ENCODE data around the gene TMEM52.
"Not testable (repeated sequence)": the region's sequence is repeated elsewhere in the genome, so short reads cannot be mapped to it uniquely, and the experiment has no call there.

The TMEM52 gene

DNA sequence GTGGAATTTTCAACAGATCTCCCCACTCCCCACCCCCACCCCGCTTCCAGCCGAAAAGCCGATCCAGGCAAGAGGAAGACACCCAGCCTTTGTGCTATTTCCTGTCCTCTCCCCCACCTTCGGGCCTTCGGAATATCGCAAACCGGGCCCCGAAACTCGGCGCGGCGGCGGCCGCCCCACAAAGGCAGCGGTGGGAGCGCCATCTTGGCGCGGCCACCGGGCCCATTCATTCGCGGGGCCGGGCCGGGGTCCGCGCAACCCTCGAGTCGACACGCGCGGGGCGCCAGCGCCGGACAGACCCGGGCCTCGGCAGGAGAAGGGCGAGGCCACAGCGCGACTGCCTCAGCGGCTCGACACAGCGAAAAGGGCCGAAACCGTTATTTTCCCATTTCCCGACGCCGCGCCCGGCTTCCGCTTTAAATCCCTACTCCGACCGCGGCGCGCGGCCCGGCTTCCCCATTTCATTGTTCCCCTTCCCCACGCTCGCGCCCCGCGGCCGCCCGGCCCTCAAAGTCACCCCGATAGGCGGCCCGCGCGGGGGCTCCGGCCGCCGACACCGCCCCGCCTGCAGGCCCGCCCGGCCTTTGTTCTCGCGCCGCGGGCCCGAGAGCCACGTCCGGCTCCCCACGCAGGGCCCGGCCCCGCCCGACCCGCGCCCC is 29.1 kb downstream of the TMEM52 start:
- H4K20me1 ChIP-seq (ENCODE audit: insufficient read depth, low read length) = peaks cover 44% of the 10 kb centered on the region
- peak overlapping the region; percentile 89 for H3K27ac ChIP-seq (ENCODE audit: low read length)
- H3K4me3 ChIP-seq (ENCODE audit: low read depth in 1 of 2, low read length in 2 of 2) = peak overlapping the region; percentile 79 to 87
- DNase-seq (peak; percentile 59), ATAC-seq (ENCODE audit: insufficient read depth, low read depth) (peak; percentile 8; the same call in 1 of the 3 replicates)
- no peaks in the 10 kb centered on the region for H3K36me3 ChIP-seq (ENCODE audit: insufficient read depth, low read length)
- peaks cover 45% of the 10 kb centered on the region for H3K4me1 ChIP-seq (ENCODE audit: insufficient read depth, low read length)
- peak overlapping the region; percentile 85 for H3K4me2 ChIP-seq (ENCODE audit: insufficient read depth, low read length)
- no peaks in the 10 kb centered on the region for H3K9me3 ChIP-seq (ENCODE audit: insufficient read depth, low read length, severe bottlenecking)
- H3K27me3 ChIP-seq (ENCODE audit: insufficient read depth, low read length, poor library complexity) = no peaks in the 10 kb centered on the region
- peaks cover 72% of the 10 kb centered on the region for H3K79me2 ChIP-seq (ENCODE audit: insufficient read depth, low read length)
- H2AFZ ChIP-seq (ENCODE audit: low read depth, low read length) = peak overlapping the region; percentile 52
- TF ChIP-seq, protein P1, sequence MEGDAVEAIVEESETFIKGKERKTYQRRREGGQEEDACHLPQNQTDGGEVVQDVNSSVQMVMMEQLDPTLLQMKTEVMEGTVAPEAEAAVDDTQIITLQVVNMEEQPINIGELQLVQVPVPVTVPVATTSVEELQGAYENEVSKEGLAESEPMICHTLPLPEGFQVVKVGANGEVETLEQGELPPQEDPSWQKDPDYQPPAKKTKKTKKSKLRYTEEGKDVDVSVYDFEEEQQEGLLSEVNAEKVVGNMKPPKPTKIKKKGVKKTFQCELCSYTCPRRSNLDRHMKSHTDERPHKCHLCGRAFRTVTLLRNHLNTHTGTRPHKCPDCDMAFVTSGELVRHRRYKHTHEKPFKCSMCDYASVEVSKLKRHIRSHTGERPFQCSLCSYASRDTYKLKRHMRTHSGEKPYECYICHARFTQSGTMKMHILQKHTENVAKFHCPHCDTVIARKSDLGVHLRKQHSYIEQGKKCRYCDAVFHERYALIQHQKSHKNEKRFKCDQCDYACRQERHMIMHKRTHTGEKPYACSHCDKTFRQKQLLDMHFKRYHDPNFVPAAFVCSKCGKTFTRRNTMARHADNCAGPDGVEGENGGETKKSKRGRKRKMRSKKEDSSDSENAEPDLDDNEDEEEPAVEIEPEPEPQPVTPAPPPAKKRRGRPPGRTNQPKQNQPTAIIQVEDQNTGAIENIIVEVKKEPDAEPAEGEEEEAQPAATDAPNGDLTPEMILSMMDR (IDR thresholded peaks at IDR 0.05; ENCODE audit: borderline replicate concordance, extremely low read depth, low read length, poor library complexity, severe bottlenecking) = no peak
- no peak for TF ChIP-seq EZH2 (IDR thresholded peaks at IDR 0.05; ENCODE audit: borderline replicate concordance, low read depth, low read length, severe bottlenecking)
- peak overlapping the region; percentile 95 for H3K9ac ChIP-seq (ENCODE audit: low read depth, low read length)

DNA sequence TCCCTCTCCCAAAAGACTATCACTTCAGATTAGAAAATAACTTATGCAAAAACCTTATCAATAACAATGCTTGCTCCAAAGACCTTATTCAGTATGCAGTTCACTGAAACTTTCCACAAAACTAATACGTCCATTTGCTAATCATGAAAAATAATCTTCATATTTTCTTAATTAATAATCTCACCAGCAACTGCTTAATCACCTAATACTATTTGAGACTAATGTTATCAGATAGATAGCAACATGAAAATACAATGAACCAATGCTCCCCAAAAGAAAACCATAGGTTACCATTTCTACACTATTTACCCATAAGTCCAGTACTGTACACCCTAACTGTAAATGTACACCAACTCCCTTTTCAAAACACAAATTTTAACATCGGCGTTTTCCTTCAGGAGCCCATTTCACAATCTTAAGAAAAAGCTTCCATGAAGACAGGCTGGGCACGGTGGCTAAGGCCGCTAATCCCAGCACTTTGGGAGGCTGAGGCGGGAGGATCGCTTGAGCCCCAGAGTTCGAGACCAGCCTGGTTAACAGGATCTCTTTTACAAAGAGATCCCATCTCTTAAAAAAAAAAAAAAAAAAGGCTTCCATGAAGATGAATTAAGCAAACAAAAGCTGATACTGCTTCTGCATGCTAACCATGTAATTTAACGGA is 29.9 kb downstream of the TMEM52 start:
- DNase-seq (no peak), ATAC-seq (ENCODE audit: insufficient read depth, low read depth) (no peak)
- peaks cover 50% of the 10 kb centered on the region for H4K20me1 ChIP-seq (ENCODE audit: insufficient read depth, low read length)
- no peaks in the 10 kb centered on the region for H3K9me3 ChIP-seq (ENCODE audit: insufficient read depth, low read length, severe bottlenecking)
- H3K9ac ChIP-seq (ENCODE audit: low read depth, low read length) = peak overlapping the region; percentile 95
- H3K4me3 ChIP-seq (ENCODE audit: low read depth in 1 of 2, low read length in 2 of 2) = peak overlapping the region; percentile 79 to 87
- peaks cover 45% of the 10 kb centered on the region for H3K4me1 ChIP-seq (ENCODE audit: insufficient read depth, low read length)
- H3K4me2 ChIP-seq (ENCODE audit: insufficient read depth, low read length) = peak overlapping the region; percentile 85
- H2AFZ ChIP-seq (ENCODE audit: low read depth, low read length) = no peak overlapping the region
- peaks cover 4% of the 10 kb centered on the region; the same call in 1 of the 2 replicates for H3K36me3 ChIP-seq (ENCODE audit: insufficient read depth, low read length)
- no peaks in the 10 kb centered on the region for H3K27me3 ChIP-seq (ENCODE audit: insufficient read depth, low read length, poor library complexity)
- TF ChIP-seq, protein P1 (IDR thresholded peaks at IDR 0.05; ENCODE audit: borderline replicate concordance, extremely low read depth, low read length, poor library complexity, severe bottlenecking) = no peak
- no peak for TF ChIP-seq EZH2 (IDR thresholded peaks at IDR 0.05; ENCODE audit: borderline replicate concordance, low read depth, low read length, severe bottlenecking)
- peaks cover 79% of the 10 kb centered on the region for H3K79me2 ChIP-seq (ENCODE audit: insufficient read depth, low read length)
- peak overlapping the region; percentile 89 for H3K27ac ChIP-seq (ENCODE audit: low read length)

DNA sequence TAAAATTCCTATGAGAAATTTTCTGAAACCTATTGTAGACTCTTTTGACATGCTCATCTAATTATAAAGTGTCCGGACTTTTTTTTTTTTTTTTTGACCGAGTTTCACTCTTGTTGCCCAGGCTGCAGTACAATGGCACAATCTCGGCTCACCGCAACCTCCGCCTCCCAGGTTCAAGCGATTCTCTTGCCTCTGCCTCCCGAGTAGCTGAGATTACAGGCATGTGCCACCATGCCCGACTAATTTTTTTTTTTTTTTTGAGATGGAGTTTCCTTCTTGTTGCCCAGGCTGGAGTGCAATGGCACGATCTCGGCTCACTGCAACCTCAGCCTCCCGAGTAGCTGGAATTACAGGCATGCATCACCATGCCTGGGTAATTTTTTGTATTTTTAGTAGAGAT is 35.2 kb downstream of the TMEM52 start:
- H2AFZ ChIP-seq (ENCODE audit: low read depth, low read length); DNase-seq; H3K27me3 ChIP-seq (ENCODE audit: insufficient read depth, low read length, poor library complexity); H3K4me2 ChIP-seq (ENCODE audit: insufficient read depth, low read length); H3K9me3 ChIP-seq (ENCODE audit: insufficient read depth, low read length, severe bottlenecking); H3K27ac ChIP-seq (ENCODE audit: low read length); ATAC-seq (ENCODE audit: insufficient read depth, low read depth); H3K9ac ChIP-seq (ENCODE audit: low read depth, low read length); H3K4me3 ChIP-seq (ENCODE audit: low read depth in 1 of 2, low read length in 2 of 2): not testable (repeated sequence)
- Histone ChIP-seq H3K79me2 (ENCODE audit: insufficient read depth, low read length) (peaks cover 100% of the 10 kb centered on the region), H4K20me1 (ENCODE audit: insufficient read depth, low read length) (peaks cover 84% of the 10 kb centered on the region), H3K36me3 (ENCODE audit: insufficient read depth, low read length) (peaks cover 26% of the 10 kb centered on the region), H3K4me1 (ENCODE audit: insufficient read depth, low read length) (peaks cover 30% of the 10 kb centered on the region)

DNA sequence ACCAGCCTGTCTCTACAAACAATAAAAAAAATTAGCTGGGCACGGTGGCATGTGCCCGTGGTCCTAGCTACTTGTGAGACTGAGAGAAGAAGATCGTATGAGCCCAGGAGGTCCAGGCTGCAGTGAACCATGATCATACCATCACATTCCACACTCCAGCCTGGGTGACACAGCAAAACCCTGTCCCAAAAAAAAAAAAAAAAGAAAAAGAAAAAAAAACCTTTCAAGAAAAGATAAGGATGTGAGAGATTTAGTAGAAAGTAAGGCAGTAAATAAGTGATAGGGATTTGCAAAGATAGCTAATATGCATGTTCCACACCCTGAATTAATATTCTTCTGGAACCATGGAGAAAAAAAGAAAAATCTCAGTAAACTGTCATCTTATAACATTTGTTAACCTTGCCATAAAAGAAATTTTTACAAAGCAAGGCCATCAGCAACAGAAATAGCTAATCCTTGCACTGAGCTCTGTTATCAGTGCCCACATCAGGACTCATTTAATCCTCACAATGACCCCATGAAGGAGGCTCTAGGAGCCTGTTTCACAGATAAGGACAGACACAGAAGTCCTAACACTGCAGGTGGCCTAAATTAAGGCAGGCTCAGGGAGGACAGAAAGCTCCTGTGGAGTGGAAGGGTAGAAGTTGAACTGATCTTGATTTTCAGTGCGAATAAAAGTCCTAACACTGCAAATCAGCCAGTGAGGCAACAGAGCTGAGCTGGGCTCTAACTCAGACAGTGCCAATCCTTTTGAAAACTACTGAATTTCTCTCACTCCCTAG is 35.8 kb downstream of the TMEM52 start:
- ATAC-seq (ENCODE audit: insufficient read depth, low read depth) (no peak), DNase-seq (no peak)
- H3K36me3 ChIP-seq (ENCODE audit: insufficient read depth, low read length) = peaks cover 33% of the 10 kb centered on the region
- no peak overlapping the region for H3K27ac ChIP-seq (ENCODE audit: low read length)
- H3K9me3 ChIP-seq (ENCODE audit: insufficient read depth, low read length, severe bottlenecking) = no peaks in the 10 kb centered on the region
- H3K4me1 ChIP-seq (ENCODE audit: insufficient read depth, low read length) = peaks cover 24% of the 10 kb centered on the region
- no peak overlapping the region for H3K4me3 ChIP-seq (ENCODE audit: low read depth in 1 of 2, low read length in 2 of 2)
- peaks cover 84% of the 10 kb centered on the region for H4K20me1 ChIP-seq (ENCODE audit: insufficient read depth, low read length)
- no peak overlapping the region for H2AFZ ChIP-seq (ENCODE audit: low read depth, low read length)
- H3K27me3 ChIP-seq (ENCODE audit: insufficient read depth, low read length, poor library complexity) = no peaks in the 10 kb centered on the region
- H3K9ac ChIP-seq (ENCODE audit: low read depth, low read length) = no peak overlapping the region
- no peak overlapping the region for H3K4me2 ChIP-seq (ENCODE audit: insufficient read depth, low read length)
- peaks cover 100% of the 10 kb centered on the region for H3K79me2 ChIP-seq (ENCODE audit: insufficient read depth, low read length)
- no peak for TF ChIP-seq EZH2 (IDR thresholded peaks at IDR 0.05; ENCODE audit: borderline replicate concordance, low read depth, low read length, severe bottlenecking)
- TF ChIP-seq, protein P1 (IDR thresholded peaks at IDR 0.05; ENCODE audit: borderline replicate concordance, extremely low read depth, low read length, poor library complexity, severe bottlenecking) = no peak

Data from DND-41 (cell line).